Large intestine (tissue), 3 donors: Measurements from ENCODE around the gene SLC7A4. TPM values are rescaled to one million over a fixed set of nuclear protein-coding genes. Genes with fewer than 3 reads are reported as not detected.

Source experiments
- DNase-seq, 2 donors: peaks; one replicate each; pipeline versions ENCODE4 v3.0.0 to v3.0.0-alpha.2; 2013
- H3K27ac ChIP-seq: one replicate; pipeline ENCODE4 v1.5.1; 2013; ENCODE audit warnings: low read length
- H3K27me3 ChIP-seq: 2 replicates; pipeline ENCODE4 v1.6.1; 2013; ENCODE audit warnings: low read length; ENCODE audit not compliant: control insufficient read depth, insufficient read depth
- H3K36me3 ChIP-seq: 2 replicates; pipeline ENCODE4 v1.6.1; 2013; ENCODE audit warnings: low read length; ENCODE audit not compliant: control insufficient read depth, insufficient read depth
- H3K4me1 ChIP-seq: one replicate; pipeline ENCODE4 v1.6.1; 2013; ENCODE audit warnings: low read length; ENCODE audit not compliant: control insufficient read depth, insufficient read depth
- H3K4me3 ChIP-seq: one replicate; pipeline ENCODE4 v1.5.1; 2013; ENCODE audit warnings: low read length
- H3K9me3 ChIP-seq: one replicate; pipeline ENCODE4 v1.6.1; 2013; ENCODE audit warnings: mild to moderate bottlenecking, low read depth, low read length, moderate library complexity; ENCODE audit not compliant: control insufficient read depth
- WGBS: methylation state at CpG from one replicate; pipeline ENCODE4 v1.1.5; 2013; ENCODE audit warnings: low lambda C conversion rate; ENCODE audit not compliant: insufficient coverage; 5-methylcytosine and 5-hydroxymethylcytosine counted together
- polyA plus RNA-seq: library from polyadenylated mRNA; unstranded; fragments of 120-200 nt; gene quantifications from one replicate; pipeline ENCODE4 v1.2.1, GENCODE V29; 2013

The SLC7A4 gene
- polyA plus RNA-seq, 1 donor: 31.4 TPM

DNA sequence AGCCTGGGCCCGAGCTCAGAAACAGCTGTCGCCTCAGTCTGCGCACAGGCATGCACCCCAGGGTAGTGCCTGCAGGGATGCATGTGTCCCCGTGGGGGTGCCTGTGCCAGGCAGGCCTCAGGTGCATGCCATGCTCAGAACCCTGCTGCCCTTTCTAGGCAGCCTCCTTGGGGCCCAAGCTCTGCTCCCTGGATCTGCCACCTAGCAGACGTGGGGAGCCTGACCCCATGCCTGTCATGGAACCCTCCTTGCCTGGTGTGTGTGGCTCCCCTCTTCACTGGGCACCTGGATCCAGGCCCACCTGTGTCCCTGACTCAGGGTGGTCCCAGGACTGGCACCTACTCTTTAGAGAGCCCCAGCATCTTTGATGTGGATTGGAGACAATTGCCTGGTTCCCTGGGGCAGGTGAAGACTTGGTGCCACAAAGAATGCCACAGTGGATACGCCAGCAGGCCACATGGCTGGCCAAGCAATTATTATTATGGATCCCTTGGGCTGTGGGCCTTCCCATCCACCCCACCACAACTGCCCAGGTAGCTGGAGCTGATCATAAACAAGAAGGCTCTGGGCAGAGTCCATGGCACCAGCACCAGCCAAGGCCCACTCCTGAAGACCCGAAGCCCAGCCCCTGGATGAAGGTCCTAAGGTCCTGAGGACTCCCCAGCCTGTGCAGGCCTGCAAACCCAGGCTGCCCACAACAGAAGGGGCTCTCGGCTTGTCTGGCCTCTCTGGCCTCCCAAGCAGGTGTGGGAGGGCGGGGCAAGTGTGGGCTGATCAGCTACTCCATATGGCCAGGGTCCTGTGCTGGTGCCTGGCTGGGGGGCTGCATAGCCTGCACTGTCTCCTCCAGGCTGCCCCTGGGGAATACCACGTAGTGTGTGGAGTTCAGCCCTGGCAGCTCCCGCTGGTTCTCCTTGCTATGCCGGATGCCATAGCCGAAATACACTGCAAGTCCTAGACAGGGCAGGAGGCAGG, 3.8 kb downstream of the SLC7A4 start:
- Histone ChIP-seq H3K4me3 (no peak overlapping the region), H3K9me3 (no peaks in the 10 kb centered on the region), H3K4me1 (peaks cover 21% of the 10 kb centered on the region), H3K36me3 (no peaks in the 10 kb centered on the region), H3K27ac (no peak overlapping the region), H3K27me3 (peaks cover 5% of the 10 kb centered on the region)
- no CpG with 5 or more reads among the region's 13 CpGs for WGBS
- no peak for DNase-seq

DNA sequence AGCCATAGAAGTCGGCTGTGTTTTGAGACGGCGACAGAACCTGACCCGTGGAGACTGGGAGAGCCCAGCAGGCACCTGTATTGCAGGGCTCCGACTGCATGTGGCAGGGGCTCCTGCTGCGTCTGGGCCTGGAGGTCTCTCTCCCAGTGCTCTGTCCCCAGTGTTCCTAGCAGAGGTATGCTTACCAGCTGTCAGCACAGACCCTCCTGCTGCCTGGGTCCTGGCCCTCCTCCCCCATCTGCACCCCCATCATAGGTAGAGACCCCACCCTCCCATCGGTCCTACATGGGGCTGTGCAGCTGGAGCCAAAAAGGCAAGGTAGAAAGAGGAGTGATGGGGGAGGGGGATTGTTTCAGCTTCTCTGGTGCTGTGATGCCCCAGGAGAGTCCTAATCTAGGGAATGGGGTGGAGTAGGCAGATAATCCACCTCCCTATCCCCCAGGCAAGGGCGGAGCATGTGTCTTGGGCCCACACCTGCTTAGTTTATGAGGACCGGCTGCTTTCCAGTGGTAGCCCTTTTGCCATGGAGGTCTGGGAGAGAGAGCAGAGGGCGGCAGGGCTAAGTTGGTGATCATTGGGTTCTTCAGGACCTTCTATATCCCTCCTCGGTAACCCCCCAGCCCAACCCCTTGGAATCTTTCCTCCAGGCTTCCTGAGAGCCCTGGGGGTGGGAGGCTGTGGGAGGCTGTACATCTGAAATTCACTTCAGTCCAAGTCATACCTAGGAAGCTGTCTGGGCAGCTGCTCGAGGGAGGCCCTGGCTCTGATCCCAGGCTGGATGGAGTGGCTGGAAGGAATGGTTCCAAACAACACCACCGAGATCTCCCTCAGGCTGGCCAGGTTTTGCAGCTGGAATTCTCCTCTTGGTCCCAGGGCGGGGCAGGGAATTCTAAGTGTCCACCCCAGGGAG, 5.3 kb downstream of the SLC7A4 start:
- Histone ChIP-seq H3K9me3 (no peaks in the 10 kb centered on the region), H3K4me1 (peaks cover 14% of the 10 kb centered on the region), H3K4me3 (no peak overlapping the region), H3K27me3 (peaks cover 3% of the 10 kb centered on the region), H3K36me3 (no peaks in the 10 kb centered on the region), H3K27ac (no peak overlapping the region)
- 100% methylated on average over 1 of the region's 14 CpGs for WGBS
- DNase-seq: no peak

DNA sequence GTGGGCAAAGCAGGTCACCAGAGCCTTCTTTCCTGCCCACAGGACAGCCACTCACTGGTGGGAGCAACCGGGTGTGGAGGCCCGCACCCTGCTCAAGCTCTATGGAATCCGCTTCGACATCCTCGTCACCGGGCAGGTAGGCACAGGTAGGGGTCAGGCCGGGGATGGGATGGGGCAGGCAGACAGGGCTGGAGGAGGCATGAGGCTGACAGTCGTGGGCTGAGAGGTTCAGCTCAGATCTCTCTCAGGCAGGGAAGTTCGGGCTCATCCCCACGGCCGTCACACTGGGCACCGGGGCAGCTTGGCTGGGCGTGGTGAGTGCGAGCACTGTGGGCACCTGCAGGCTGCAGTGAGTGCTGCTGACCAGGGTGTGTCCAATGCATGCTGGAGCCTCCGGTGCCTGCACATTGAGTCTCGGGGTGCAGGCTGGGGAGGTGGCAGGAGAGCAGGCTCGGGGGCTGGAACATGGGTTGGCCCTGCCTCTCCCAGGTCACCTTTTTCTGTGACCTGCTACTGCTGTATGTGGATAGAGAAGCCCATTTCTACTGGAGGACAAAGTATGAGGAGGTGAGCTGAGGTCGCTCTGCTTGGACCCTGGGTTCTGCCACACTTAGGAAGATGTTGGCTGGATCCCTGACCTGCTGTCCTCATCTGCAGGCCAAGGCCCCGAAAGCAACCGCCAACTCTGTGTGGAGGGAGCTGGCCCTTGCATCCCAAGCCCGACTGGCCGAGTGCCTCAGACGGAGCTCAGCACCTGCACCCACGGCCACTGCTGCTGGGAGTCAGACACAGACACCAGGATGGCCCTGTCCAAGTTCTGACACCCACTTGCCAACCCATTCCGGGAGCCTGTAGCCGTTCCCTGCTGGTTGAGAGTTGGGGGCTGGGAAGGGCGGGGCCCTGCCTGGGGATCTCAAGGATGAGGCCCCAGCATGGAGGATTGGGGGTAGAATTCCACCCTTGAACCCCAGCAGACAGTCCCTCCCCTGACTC, 6.3 kb downstream of the SLC7A4 start:
- WGBS: no CpG with 5 or more reads among the region's 27 CpGs

DNA sequence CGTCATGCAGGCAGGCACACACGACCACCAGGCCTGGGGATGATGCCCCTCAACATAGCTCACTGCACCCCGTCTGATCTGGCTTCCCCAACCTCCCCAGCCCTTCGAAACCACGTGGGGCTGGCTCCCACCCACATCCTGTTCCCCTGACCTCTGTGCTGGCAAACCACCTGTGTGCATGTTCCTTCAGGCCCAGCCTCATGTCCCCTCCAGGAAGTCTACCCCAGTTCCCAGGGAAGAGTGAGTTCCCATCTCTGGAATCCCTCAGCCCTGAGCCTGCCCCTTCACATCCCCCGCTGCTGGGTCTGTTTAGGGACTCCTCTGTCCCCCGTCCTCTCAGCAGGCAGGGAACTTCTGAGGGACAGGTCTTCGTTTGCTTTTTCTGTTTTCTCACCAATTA, 7.1 kb downstream of the SLC7A4 start:
- no peak for DNase-seq
- WGBS: 100% methylated on average over 1 of the region's 8 CpGs
- no peaks in the 10 kb centered on the region for H3K27me3 ChIP-seq
- H3K36me3 ChIP-seq: no peaks in the 10 kb centered on the region
- H3K27ac ChIP-seq: no peak overlapping the region
- no peaks in the 10 kb centered on the region for H3K9me3 ChIP-seq
- H3K4me3 ChIP-seq: no peak overlapping the region
- H3K4me1 ChIP-seq: no peaks in the 10 kb centered on the region

More for the DNA sequence above, 6.3 kb downstream of the SLC7A4 start:
- H3K27ac ChIP-seq: no peak overlapping the region
- no peak overlapping the region for H3K4me3 ChIP-seq
- no peaks in the 10 kb centered on the region for H3K36me3 ChIP-seq
- no peak for DNase-seq
- H3K9me3 ChIP-seq: no peaks in the 10 kb centered on the region
- H3K27me3 ChIP-seq: no peaks in the 10 kb centered on the region
- H3K4me1 ChIP-seq: peaks cover 6% of the 10 kb centered on the region

DNA sequence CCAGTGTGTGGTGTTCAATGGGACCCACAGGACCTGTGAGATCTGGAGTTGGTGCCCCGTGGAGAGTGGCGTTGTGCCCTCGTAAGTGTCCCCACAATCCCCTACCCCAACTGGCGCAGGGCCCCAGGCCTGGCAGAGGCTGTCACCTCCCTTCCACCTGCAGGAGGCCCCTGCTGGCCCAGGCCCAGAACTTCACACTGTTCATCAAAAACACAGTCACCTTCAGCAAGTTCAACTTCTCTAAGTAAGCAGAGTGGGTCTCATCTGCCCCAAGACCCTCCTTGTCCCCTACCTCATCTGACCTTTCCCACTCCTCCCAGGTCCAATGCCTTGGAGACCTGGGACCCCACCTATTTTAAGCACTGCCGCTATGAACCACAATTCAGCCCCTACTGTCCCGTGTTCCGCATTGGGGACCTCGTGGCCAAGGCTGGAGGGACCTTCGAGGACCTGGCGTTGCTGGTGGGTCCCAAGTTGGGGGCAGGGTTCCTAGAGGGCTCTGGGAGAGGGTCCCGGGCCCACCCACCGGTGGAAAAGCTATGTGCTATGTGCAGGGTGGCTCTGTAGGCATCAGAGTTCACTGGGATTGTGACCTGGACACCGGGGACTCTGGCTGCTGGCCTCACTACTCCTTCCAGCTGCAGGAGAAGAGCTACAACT, 9.3 kb downstream of the SLC7A4 start:
- H3K27ac ChIP-seq: no peak overlapping the region
- H3K4me3 ChIP-seq: no peak overlapping the region
- no peaks in the 10 kb centered on the region for H3K27me3 ChIP-seq
- H3K36me3 ChIP-seq: no peaks in the 10 kb centered on the region
- H3K4me1 ChIP-seq: no peaks in the 10 kb centered on the region
- no CpG with 5 or more reads among the region's 13 CpGs for WGBS
- DNase-seq: no peak
- no peaks in the 10 kb centered on the region for H3K9me3 ChIP-seq

DNA sequence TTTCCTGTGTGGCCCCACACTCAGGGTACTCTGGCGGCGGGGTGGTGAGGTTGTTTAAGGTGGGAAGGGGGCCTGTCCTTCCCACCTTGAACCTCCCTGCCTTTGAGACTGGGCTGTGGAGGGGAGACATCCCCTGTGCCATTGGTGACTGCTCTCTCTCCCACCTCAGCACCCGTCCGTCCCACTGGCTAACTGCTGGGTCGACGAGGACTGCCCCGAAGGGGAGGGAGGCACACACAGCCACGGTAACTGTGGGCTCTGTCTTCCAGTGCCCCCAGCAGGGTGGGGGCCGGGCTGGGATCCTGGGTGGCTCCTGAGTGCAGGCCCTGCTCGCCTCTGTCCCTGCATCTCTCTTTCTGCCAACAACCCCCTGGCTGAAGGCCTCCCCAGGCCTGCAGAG, 9.9 kb downstream of the SLC7A4 start:
- H3K4me1 ChIP-seq: no peaks in the 10 kb centered on the region
- H3K4me3 ChIP-seq: no peak overlapping the region
- no CpG with 5 or more reads among the region's 10 CpGs for WGBS
- H3K36me3 ChIP-seq: no peaks in the 10 kb centered on the region
- H3K27me3 ChIP-seq: no peaks in the 10 kb centered on the region
- no peak for DNase-seq
- no peak overlapping the region for H3K27ac ChIP-seq
- H3K9me3 ChIP-seq: no peaks in the 10 kb centered on the region

DNA sequence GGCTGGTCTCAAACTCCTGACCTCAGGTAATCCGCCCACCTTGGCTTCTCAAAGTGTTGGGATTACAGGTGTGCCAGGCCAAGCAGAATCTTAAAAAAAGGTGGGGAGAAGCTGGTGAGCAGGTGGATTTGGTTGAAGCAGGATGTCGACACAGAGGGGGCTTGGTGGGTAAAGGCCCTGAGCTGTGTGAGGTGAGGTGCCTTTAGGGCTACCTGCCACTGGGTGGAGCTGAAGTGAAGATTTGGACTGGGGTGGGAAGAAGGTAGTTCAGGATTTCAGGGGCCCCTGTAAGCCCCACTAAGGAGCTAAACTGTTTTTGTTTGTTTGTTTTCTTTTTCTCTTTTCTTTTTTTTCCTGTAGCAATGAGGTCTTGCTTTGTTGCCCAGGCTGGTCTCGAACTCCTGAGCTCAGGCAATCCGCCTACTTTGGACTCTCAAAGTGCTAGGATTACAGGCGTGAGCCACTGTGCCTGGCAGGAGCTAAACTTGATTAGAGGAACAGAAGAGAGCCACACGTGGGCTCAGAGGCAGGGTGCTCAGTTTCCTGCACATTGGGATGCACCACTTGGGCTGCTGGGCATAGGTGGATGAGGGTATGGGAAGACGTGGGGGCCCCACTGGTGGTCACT, 11.4 kb downstream of the SLC7A4 start:
- Histone ChIP-seq H3K36me3 (no peaks in the 10 kb centered on the region), H3K27ac (no peak overlapping the region), H3K4me1 (no peaks in the 10 kb centered on the region), H3K9me3 (no peaks in the 10 kb centered on the region), H3K4me3 (no peak overlapping the region), H3K27me3 (no peaks in the 10 kb centered on the region)
- 60% methylated on average over 1 of the region's 7 CpGs for WGBS
- DNase-seq: no peak

DNA sequence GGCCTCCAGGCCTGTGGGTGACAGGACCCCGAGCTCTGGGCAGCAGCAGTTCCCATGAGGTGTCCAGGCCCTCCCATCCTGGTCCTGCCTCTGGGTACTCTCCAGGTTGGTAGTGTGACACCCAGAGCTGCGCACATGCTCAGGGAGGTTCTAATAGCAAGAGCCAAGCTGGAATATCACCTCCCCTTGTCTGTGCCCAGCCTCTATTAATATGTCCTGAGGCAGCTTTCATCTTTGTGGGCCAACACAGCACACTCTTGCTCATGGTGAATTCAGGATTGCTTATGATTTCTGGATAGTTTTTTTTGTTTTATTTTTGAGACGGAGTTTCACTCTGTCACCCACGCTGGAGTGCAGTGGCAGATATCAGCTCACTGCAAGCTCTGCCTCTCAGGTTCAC, 14.0 kb downstream of the SLC7A4 start:
- H3K4me3 ChIP-seq: no peak overlapping the region
- DNase-seq: no peak
- no peaks in the 10 kb centered on the region for H3K9me3 ChIP-seq
- WGBS: 100% methylated on average over 1 of the region's 4 CpGs
- H3K4me1 ChIP-seq: peaks cover 17% of the 10 kb centered on the region
- no peaks in the 10 kb centered on the region for H3K27me3 ChIP-seq
- H3K36me3 ChIP-seq: no peaks in the 10 kb centered on the region
- H3K27ac ChIP-seq: no peak overlapping the region
